Panc1 (cell line): Measurements from ENCODE around the gene ROBO1. TPM values are rescaled to one million over a fixed set of nuclear protein-coding genes. Genes with fewer than 3 reads are reported as not detected.

Experiments
- ATAC-seq: fragments of 200-7000 bp; cut with Tn5 transposase; 2 replicates; pipeline ENCODE4 v1.9.1; 2020; ENCODE audit warnings: mild to moderate bottlenecking, moderate library complexity
- BruUV-seq: library from RNA; stranded (reverse); fragments of 400-500 nt; replicated peaks from 2 replicates; lab custom pipeline; 2021; lab: Mats Ljungman, UMichigan
- CTCF ChIA-PET: fragments of 300-600 bp; sonication (Branson Sonifier 250); formaldehyde crosslinking; loops from one replicate; lab custom pipeline; 2022; ENCODE audit warnings: antibody characterized with exemption; lab: Charles Lee
- POLR2A ChIA-PET: fragments of 300-600 bp; sonication (Branson Sonifier 250); formaldehyde crosslinking; loops from one replicate; lab custom pipeline; 2022; ENCODE audit warnings: antibody characterized with exemption; lab: Charles Lee
- DNase-seq: peaks from one replicate; pipeline ENCODE4 v3.0.0-alpha.2; 2010; ENCODE audit warnings: low read depth, low spot score
- H3K27ac ChIP-seq: 2 replicates; pipeline ENCODE4 v1.5.1; 2011; ENCODE audit warnings: mild to moderate bottlenecking, low read length, inconsistent platforms
- H3K27me3 ChIP-seq: fragments of 200-500 bp; sonication (Bioruptor generic); 2 replicates; pipeline ENCODE4 v1.6.0; 2014; ENCODE audit warnings: low read length, inconsistent platforms; ENCODE audit not compliant: control insufficient read depth, insufficient read depth
- H3K36me3 ChIP-seq: fragments of 200-500 bp; sonication (Bioruptor generic); 2 replicates; pipeline ENCODE4 v1.5.1; 2014; ENCODE audit warnings: inconsistent platforms, mild to moderate bottlenecking, low read length, moderate library complexity; ENCODE audit not compliant: control insufficient read depth, insufficient read depth
- H3K4me1 ChIP-seq: 2 replicates; pipeline ENCODE4 v1.5.1; 2011; ENCODE audit warnings: inconsistent platforms, mild to moderate bottlenecking, low read length, moderate library complexity; ENCODE audit not compliant: control insufficient read depth, insufficient read depth
- H3K4me3 ChIP-seq, 2 experiments: 2 replicates each; pipeline ENCODE4 v1.5.1; 2011 to 2012; ENCODE audit warnings: low read depth in 2 of 2, low read length in 2 of 2, mild to moderate bottlenecking in 2 of 2, inconsistent platforms in 1 of 2, moderate library complexity in 1 of 2
- H3K9me3 ChIP-seq: fragments of 200-500 bp; sonication (Bioruptor generic); 2 replicates; pipeline ENCODE4 v1.5.1; 2014; ENCODE audit warnings: low read depth, mild to moderate bottlenecking, inconsistent platforms, low read length, moderate library complexity; ENCODE audit not compliant: control insufficient read depth, insufficient read depth
- POLR2AphosphoS5 ChIP-seq: IDR thresholded peaks from 2 replicates; pipeline ENCODE4 v1.6.1; 2012; ENCODE audit warnings: mild to moderate bottlenecking, low read depth, low read length, moderate library complexity
- SIN3A ChIP-seq: IDR thresholded peaks from 2 replicates; pipeline ENCODE4 v1.6.1; 2012; ENCODE audit warnings: low read depth, mild to moderate bottlenecking, low read length, moderate library complexity, borderline replicate concordance; ENCODE audit not compliant: insufficient read depth
- TCF7L2 ChIP-seq: IDR thresholded peaks from 2 replicates; pipeline ENCODE4 v1.6.1; 2011; ENCODE audit warnings: mild to moderate bottlenecking, low read depth, low read length, inconsistent platforms
- in situ Hi-C: cut with HindIII; loops from 2 replicates; pipeline ENCODE4 v1.10.0; 2016; ENCODE audit warnings: low sequenced_read_pairs, low pct_unique_long_range_greater_than_20kb
- intact Hi-C: fragments of 100-400 bp; cut with micrococcal nuclease; formaldehyde crosslinking; loops from one replicate; pipeline ENCODE4 v1.10.0; 2022; ENCODE audit not compliant: unreplicated experiment
- total RNA-seq: library from RNA; stranded (reverse); gene quantifications from one replicate; pipeline ENCODE4 v1.2.1, GENCODE V29; 2021; ENCODE audit not compliant: unreplicated experiment
- TF ChIP-seq, protein P1 (sequence below): fragments of 450-650 bp; IDR thresholded peaks from 2 replicates; pipeline ENCODE4 v1.5.1; 2017; ENCODE audit warnings: mild to moderate bottlenecking
- TF ChIP-seq, protein P2 (sequence below), 2 experiments: IDR thresholded peaks; 2 replicates each; pipeline ENCODE4 v1.6.1; 2011 to 2012; ENCODE audit warnings: low read depth in 2 of 2, control low read depth in 1 of 2, low read length in 1 of 2, mild to moderate bottlenecking in 1 of 2, moderate library complexity in 1 of 2; ENCODE audit not compliant: insufficient read depth in 1 of 2

Gene ROBO1
- total RNA-seq, 1 experiment from 2014 or later: 61.6 TPM

DNA sequence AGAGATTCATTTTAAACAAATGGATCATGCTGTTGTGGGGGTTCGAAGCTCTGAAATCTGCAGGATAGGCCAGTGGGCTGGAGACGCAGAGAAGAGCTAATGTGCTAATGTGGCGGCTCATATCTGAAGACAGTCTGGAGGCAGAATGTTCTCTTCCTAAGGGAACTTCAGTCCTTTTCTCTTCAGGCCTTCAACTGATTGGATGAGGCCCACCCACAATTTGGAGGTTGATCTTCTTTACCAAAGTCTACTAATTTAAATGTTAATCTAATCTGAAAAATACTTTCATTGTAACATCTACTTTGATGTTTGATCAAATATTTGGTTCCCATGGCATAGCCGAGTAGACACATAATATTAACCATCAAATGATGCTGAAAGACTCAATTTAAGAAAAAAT is 940.2 kb downstream of the ROBO1 start:
- H3K27me3 ChIP-seq: no peaks in the 10 kb centered on the region
- H3K4me3 ChIP-seq: no peak overlapping the region
- BruUV-seq: no TSS peak
- ChIA-PET CTCF (no interaction called here), POLR2A (no interaction called here)
- no peaks in the 10 kb centered on the region for H3K4me1 ChIP-seq
- DNase-seq: no peak
- H3K36me3 ChIP-seq: no peaks in the 10 kb centered on the region
- no peak for ATAC-seq
- TF ChIP-seq, protein P1, sequence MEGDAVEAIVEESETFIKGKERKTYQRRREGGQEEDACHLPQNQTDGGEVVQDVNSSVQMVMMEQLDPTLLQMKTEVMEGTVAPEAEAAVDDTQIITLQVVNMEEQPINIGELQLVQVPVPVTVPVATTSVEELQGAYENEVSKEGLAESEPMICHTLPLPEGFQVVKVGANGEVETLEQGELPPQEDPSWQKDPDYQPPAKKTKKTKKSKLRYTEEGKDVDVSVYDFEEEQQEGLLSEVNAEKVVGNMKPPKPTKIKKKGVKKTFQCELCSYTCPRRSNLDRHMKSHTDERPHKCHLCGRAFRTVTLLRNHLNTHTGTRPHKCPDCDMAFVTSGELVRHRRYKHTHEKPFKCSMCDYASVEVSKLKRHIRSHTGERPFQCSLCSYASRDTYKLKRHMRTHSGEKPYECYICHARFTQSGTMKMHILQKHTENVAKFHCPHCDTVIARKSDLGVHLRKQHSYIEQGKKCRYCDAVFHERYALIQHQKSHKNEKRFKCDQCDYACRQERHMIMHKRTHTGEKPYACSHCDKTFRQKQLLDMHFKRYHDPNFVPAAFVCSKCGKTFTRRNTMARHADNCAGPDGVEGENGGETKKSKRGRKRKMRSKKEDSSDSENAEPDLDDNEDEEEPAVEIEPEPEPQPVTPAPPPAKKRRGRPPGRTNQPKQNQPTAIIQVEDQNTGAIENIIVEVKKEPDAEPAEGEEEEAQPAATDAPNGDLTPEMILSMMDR: no peak
- TF ChIP-seq, protein P2, sequence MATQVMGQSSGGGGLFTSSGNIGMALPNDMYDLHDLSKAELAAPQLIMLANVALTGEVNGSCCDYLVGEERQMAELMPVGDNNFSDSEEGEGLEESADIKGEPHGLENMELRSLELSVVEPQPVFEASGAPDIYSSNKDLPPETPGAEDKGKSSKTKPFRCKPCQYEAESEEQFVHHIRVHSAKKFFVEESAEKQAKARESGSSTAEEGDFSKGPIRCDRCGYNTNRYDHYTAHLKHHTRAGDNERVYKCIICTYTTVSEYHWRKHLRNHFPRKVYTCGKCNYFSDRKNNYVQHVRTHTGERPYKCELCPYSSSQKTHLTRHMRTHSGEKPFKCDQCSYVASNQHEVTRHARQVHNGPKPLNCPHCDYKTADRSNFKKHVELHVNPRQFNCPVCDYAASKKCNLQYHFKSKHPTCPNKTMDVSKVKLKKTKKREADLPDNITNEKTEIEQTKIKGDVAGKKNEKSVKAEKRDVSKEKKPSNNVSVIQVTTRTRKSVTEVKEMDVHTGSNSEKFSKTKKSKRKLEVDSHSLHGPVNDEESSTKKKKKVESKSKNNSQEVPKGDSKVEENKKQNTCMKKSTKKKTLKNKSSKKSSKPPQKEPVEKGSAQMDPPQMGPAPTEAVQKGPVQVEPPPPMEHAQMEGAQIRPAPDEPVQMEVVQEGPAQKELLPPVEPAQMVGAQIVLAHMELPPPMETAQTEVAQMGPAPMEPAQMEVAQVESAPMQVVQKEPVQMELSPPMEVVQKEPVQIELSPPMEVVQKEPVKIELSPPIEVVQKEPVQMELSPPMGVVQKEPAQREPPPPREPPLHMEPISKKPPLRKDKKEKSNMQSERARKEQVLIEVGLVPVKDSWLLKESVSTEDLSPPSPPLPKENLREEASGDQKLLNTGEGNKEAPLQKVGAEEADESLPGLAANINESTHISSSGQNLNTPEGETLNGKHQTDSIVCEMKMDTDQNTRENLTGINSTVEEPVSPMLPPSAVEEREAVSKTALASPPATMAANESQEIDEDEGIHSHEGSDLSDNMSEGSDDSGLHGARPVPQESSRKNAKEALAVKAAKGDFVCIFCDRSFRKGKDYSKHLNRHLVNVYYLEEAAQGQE (IDR thresholded peaks at IDR 0.05; ENCODE audit: insufficient read depth in 1 of 2, low read depth in 2 of 2, low read length in 1 of 2): no peak
- TF ChIP-seq POLR2AphosphoS5 (no peak), SIN3A (no peak), TCF7L2 (no peak)
- in situ Hi-C loops: no loop called here
- intact Hi-C loops: no loop called here
- H3K27ac ChIP-seq: no peak overlapping the region
- no peaks in the 10 kb centered on the region for H3K9me3 ChIP-seq

DNA sequence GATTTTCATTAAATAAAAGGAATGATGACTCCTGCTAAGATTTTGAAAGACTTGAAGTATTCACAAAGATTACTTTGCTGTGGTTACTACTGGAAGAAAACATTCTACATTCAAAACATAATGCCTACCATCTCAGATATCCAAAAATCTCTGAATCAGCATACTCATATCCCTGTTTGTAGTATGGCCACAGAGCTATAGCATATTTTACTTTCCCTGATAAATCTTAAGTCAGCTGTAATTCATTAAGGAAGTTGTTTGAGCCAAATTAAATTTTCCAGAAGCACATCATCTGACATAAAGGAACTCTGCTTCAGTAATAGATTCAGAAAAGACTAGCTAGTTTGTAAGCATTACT is 942.0 kb downstream of the ROBO1 start:
- TF ChIP-seq SIN3A: no peak
- no peak for TF ChIP-seq TCF7L2
- TF ChIP-seq, protein P1: no peak
- no peak for TF ChIP-seq POLR2AphosphoS5
- TF ChIP-seq, protein P2 (IDR thresholded peaks at IDR 0.05; ENCODE audit: insufficient read depth in 1 of 2, low read depth in 2 of 2, low read length in 1 of 2): no peak
- no peaks in the 10 kb centered on the region for H3K4me1 ChIP-seq
- ChIA-PET POLR2A (no interaction called here), CTCF (no interaction called here)
- no peak overlapping the region for H3K4me3 ChIP-seq
- no peaks in the 10 kb centered on the region for H3K27me3 ChIP-seq
- intact Hi-C loops (no loop called here), in situ Hi-C loops (no loop called here)
- ATAC-seq: no peak
- DNase-seq: no peak
- no peaks in the 10 kb centered on the region for H3K9me3 ChIP-seq
- no peak overlapping the region for H3K27ac ChIP-seq
- no TSS peak for BruUV-seq
- H3K36me3 ChIP-seq: no peaks in the 10 kb centered on the region
